NCI-H2081 (cell line): Measurements from ENCODE around the gene NAA40.

ENCODE experiments used
- DNase-seq, 2 experiments: peaks; one replicate each; lab custom pipeline; 2025; lab: John Stamatoyannopoulos, UW

NAA40 gene

GRCh38 chr11:63986932-63987513, 48.2 kb downstream of the NAA40 start:
- no peak for DNase-seq

- no peak for DNase-seq
Observed at GRCh38 chr11:63991558-63991957, 52.8 kb downstream of the NAA40 start.

- no peak for DNase-seq
Observed at GRCh38 chr11:63993100-63993499, 54.3 kb downstream of the NAA40 start.

GRCh38 chr11:63993993-63994392, 55.2 kb downstream of the NAA40 start:
- no peak for DNase-seq

GRCh38 chr11:63996512-63996911, 57.7 kb downstream of the NAA40 start:
- DNase-seq: peak in 1 of 2 experiments; percentile 34

- DNase-seq: no peak
Observed at GRCh38 chr11:63997104-63997700, 58.4 kb downstream of the NAA40 start.

- no peak for DNase-seq
Observed at GRCh38 chr11:63997801-63998337, 59.1 kb downstream of the NAA40 start.

GRCh38 chr11:63998558-63999348, 60.0 kb downstream of the NAA40 start:
- DNase-seq: no peak

GRCh38 chr11:63999349-64000025, 60.7 kb downstream of the NAA40 start:
- DNase-seq: no peak

- DNase-seq: no peak
Observed at GRCh38 chr11:64000026-64000739, 61.4 kb downstream of the NAA40 start.

- no peak for DNase-seq
Observed at GRCh38 chr11:64000740-64001483, 62.1 kb downstream of the NAA40 start.

GRCh38 chr11:64001484-64002420, 63.0 kb downstream of the NAA40 start:
- DNase-seq: no peak

- DNase-seq: no peak
Observed at GRCh38 chr11:64003807-64004589, 65.2 kb downstream of the NAA40 start.

GRCh38 chr11:64004590-64004984, 65.8 kb downstream of the NAA40 start:
- DNase-seq: no peak

GRCh38 chr11:64005691-64006090, 66.9 kb downstream of the NAA40 start:
- no peak for DNase-seq

- no peak for DNase-seq
Observed at GRCh38 chr11:64006398-64006797, 67.6 kb downstream of the NAA40 start.
